Esophagus squamous epithelium (tissue), 5 donors: ENCODE data around the gene BACE2. TPM values are rescaled to one million over a fixed set of nuclear protein-coding genes. Genes with fewer than 3 reads are reported as not detected.
"Not testable (repeated sequence)": the region's sequence is repeated elsewhere in the genome, so short reads cannot be mapped to it uniquely, and the experiment has no call there.

Experiments
- DNase-seq: peaks from one replicate; lab custom pipeline; 2025; lab: John Stamatoyannopoulos, UW
- H3K27ac ChIP-seq, 4 donors: fragments of 200-600 bp; sonication (generic); one replicate each; pipeline ENCODE4 v1.5.1; 2016 to 2019; ENCODE audit warnings: mild to moderate bottlenecking in 1 of 4
- H3K27me3 ChIP-seq, 4 donors: fragments of 200-600 bp; sonication (generic); 1 replicate in 3 of 4; 2 replicates in 1 of 4; pipeline versions ENCODE4 v1.5.1 to v1.6.0; 2017 to 2021; ENCODE audit warnings: antibody characterized with exemption in 1 of 4
- H3K36me3 ChIP-seq, 3 donors: fragments of 200-600 bp; sonication (generic); one replicate each; pipeline ENCODE4 v1.5.1; 2016 to 2019
- H3K4me1 ChIP-seq, 3 donors: fragments of 200-600 bp; sonication (generic); one replicate each; pipeline ENCODE4 v1.5.1; 2017 to 2019
- H3K4me3 ChIP-seq, 4 donors: fragments of 200-600 bp; sonication (generic); 1 replicate in 3 of 4; 2 replicates in 1 of 4; pipeline ENCODE4 v1.5.1; 2016 to 2019; ENCODE audit warnings: mild to moderate bottlenecking in 2 of 4, moderate library complexity in 1 of 4
- H3K9me3 ChIP-seq, 3 donors: fragments of 200-600 bp; sonication (generic); one replicate each; pipeline ENCODE4 v1.5.1; 2016 to 2019
- CTCF ChIP-seq, 6 experiments: fragments of 450-650 bp in 4 of 6; fragments of 200-600 bp in 2 of 6; sonication (generic) in 2 of 6; IDR thresholded peaks; one replicate each; pipeline ENCODE4 v1.5.1; 2016 to 2019; ENCODE audit warnings: antibody characterized with exemption in 6 of 6, mild to moderate bottlenecking in 4 of 6, moderate library complexity in 4 of 6
- POLR2A ChIP-seq, 4 donors: fragments of 450-650 bp; IDR thresholded peaks; one replicate each; pipeline ENCODE4 v1.6.1; 2017; ENCODE audit warnings: antibody characterized with exemption in 4 of 4, mild to moderate bottlenecking in 4 of 4, moderate library complexity in 3 of 4
- WGBS, 2 donors: methylation state at CpG; one replicate each; pipeline ENCODE4 v1.1.5; 2018; 5-methylcytosine and 5-hydroxymethylcytosine counted together
- intact Hi-C: fragments of 100-400 bp; cut with DNase I; formaldehyde crosslinking; loops from one replicate; pipeline ENCODE4 v1.15.0; 2022
- total RNA-seq, 4 donors: library from RNA; depleted of rRNA; stranded (reverse); fragments of >200 nt; gene quantifications; one replicate each; pipeline ENCODE4 v1.1.0, GENCODE V29; 2016
- donor health status: DM: yes; HTN: yes; CAD: no.

BACE2 gene
- total RNA-seq, 4 donors from 2014 or later = 32.8 to 51.5 (median 47.1) TPM

DNA sequence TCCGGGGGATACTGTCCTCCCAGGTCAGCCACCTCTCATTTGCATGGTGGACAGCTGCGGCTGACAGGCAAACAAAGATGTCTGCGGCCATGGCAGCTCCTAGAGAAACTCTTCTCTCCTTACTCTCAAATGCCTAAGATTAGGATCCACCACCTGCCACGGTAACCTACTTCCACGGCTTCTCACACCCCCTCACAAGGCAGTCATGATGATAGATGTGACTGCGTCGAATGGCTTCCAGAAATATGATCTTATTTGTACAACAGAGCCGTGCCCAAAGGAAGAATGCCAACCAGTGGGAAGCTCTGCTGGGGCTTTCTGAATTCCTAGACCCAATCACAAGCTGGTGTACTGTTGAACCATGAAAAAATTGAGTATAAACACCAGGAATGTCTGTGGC lies 73.4 kb downstream of the BACE2 start:
- no peak for TF ChIP-seq POLR2A (IDR thresholded peaks at IDR 0.05)
- TF ChIP-seq CTCF (IDR thresholded peaks at IDR 0.05) = no peak
- Histone ChIP-seq H3K9me3 (no peaks in the 10 kb centered on the region), H3K36me3 (peaks cover 0 to 92% (median 5%) of the 10 kb centered on the region in 3 donors), H3K4me3 (no peak overlapping the region), H3K4me1 (no peaks in the 10 kb centered on the region), H3K27me3 (no peaks in the 10 kb centered on the region), H3K27ac (no peak overlapping the region)
- 79% methylated on average over 7 of the region's 8 CpGs for WGBS, 2 donors
- intact Hi-C loops = no loop called here
- DNase-seq = no peak

DNA sequence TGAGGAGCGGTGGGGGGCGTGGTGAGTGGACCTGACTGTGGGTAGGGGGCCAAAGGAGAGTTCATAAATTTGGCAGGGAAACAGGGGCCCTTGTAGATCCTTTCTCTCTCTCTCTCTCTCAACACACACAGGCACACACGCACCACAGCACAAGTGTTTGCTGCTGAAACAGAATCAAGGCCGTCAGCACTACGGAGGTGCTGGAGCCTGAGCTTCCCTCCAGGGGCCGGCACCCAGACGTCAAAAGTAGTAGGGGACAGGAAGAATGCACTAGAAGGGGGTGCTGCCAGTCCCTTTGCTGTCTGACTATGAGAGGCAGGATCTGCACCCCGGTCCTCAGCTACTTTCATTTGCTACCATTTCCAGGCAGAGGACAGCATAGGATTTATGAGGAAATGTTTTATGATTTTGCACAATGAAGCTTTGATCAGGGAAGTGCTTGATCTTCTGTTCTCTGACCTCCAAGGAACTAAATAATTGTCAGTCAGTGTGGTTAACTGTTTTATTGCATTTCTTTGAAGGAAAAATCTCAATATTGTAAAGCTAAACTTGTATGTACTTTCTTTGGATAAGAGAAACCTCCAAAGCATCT lies 74.4 kb downstream of the BACE2 start:
- Histone ChIP-seq H3K36me3 (peaks cover 0 to 93% (median 8%) of the 10 kb centered on the region in 3 donors), H3K9me3 (no peaks in the 10 kb centered on the region), H3K4me3 (no peak overlapping the region), H3K27me3 (no peaks in the 10 kb centered on the region), H3K27ac (no peak overlapping the region), H3K4me1 (no peaks in the 10 kb centered on the region)
- TF ChIP-seq CTCF (IDR thresholded peaks at IDR 0.05) (no peak), POLR2A (IDR thresholded peaks at IDR 0.05) (no peak)
- WGBS, 2 donors = 82 to 83% methylated on average over 1 to 5 of the region's 8 CpGs
- intact Hi-C loops = no loop called here
- no peak for DNase-seq

DNA sequence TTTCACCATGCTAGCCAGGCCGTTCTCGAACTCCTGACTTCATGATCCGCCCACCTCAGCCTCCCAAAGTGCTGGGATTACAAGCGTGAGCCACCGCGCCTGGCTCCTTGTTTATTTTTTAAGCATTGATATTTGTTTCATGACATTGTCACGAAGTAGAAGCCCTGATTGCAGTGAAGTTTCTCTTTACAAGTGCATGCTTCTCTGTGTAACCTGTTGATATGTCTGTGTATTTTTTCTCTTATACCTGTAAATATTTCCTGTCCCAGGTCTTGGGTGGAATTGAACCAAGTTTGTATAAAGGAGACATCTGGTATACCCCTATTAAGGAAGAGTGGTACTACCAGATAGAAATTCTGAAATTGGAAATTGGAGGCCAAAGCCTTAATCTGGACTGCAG lies 75.1 kb downstream of the BACE2 start:
- 93 to 99% methylated on average over 7 of the region's 7 CpGs for WGBS, 2 donors
- H3K9me3 ChIP-seq = no peaks in the 10 kb centered on the region
- no peaks in the 10 kb centered on the region for H3K4me1 ChIP-seq
- H3K4me3 ChIP-seq = no peak overlapping the region
- DNase-seq = no peak
- peaks cover 0 to 93% (median 7%) of the 10 kb centered on the region in 3 donors for H3K36me3 ChIP-seq
- intact Hi-C loops = no loop called here
- TF ChIP-seq POLR2A (IDR thresholded peaks at IDR 0.05) = no peak
- no peak for TF ChIP-seq CTCF (IDR thresholded peaks at IDR 0.05)
- no peak overlapping the region for H3K27ac ChIP-seq
- H3K27me3 ChIP-seq = no peaks in the 10 kb centered on the region

- H3K4me1 ChIP-seq, DNase-seq, intact Hi-C loops, H3K4me3 ChIP-seq, H3K27me3 ChIP-seq, H3K27ac ChIP-seq, H3K9me3 ChIP-seq: not testable (repeated sequence)
- WGBS, 2 donors = 86 to 88% methylated on average over 8 of the region's 8 CpGs
- peaks cover 0 to 96% (median 4%) of the 10 kb centered on the region in 3 donors for H3K36me3 ChIP-seq
Observed at GRCh38 chr21:41244266-41244880, 76.4 kb downstream of the BACE2 start.

DNA sequence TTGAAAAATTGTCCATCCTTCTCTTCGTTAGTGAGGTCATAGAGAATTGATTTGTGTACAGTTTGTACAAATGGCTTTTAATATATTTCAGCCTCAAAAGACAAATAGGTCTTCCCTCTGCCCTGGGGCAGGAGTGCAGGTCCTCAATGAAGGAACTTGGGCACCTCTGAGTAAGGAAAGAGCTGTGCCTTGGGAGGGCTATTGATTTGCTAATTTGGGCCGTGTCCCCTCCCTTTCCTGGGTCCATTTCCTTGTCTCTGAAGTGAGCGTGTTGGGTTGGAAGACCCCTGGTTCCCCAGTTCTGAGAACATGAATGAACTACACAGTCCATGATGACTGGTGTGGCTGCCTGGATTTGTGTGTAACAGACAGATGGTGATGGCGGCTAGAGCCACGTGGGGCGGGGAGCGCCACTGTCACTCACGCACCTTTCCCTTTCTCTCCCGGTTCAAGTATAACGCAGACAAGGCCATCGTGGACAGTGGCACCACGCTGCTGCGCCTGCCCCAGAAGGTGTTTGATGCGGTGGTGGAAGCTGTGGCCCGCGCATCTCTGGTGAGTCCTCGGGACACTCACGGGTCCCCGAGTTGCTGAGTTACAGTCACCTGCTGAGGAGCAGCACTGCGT lies 77.7 kb downstream of the BACE2 start:
- H3K27ac ChIP-seq = no peak overlapping the region
- no peaks in the 10 kb centered on the region for H3K27me3 ChIP-seq
- no peak for TF ChIP-seq CTCF (IDR thresholded peaks at IDR 0.05)
- no peak for DNase-seq
- 91 to 93% methylated on average over 6 to 19 of the region's 20 CpGs for WGBS, 2 donors
- intact Hi-C loops = no loop called here
- H3K4me3 ChIP-seq = no peak overlapping the region
- H3K4me1 ChIP-seq = peaks cover 0 to 11% (median 8%) of the 10 kb centered on the region in 3 donors
- no peaks in the 10 kb centered on the region for H3K9me3 ChIP-seq
- H3K36me3 ChIP-seq = peaks cover 0 to 93% (median 4%) of the 10 kb centered on the region in 3 donors
